ENCODE data around the gene TLL2. TPM values are rescaled to one million over a fixed set of nuclear protein-coding genes. Genes with fewer than 3 reads are reported as not detected.

The TLL2 gene
- total RNA-seq, 1 experiment from 2014 or later = 0.18 TPM

GRCh38 chr10:96358851-96359540, 154.7 kb downstream of the TLL2 start, which contains the start of gene OPALIN:
OPALIN (minus strand) TSS chr10:96359002; CDS start chr10:96358896, 106 bp downstream.
- BruUV-seq (replicated peaks) = no TSS peak
- intact Hi-C loops (cut with micrococcal nuclease) = no loop called here
- Histone ChIP-seq H3K27ac (ENCODE audit: low read length) (no peak within 1 kb of the TSS), H4K20me1 (ENCODE audit: low read length) (no peaks in the 10 kb centered on the region), H3K36me3 (ENCODE audit: low read depth, low read length) (no peaks in the 10 kb centered on the region), H3K4me1 (ENCODE audit: insufficient read depth, low read length) (no peaks in the 10 kb centered on the region), H3K79me2 (ENCODE audit: low read length) (no peaks in the 10 kb centered on the region), H3F3A (ENCODE audit: low read length, unreplicated experiment) (no peaks in the 10 kb centered on the region), H3K27me3 (ENCODE audit: low read length) (peaks cover 55% of the 10 kb centered on the region), H3K9me3 (ENCODE audit: low read length) (no peaks in the 10 kb centered on the region), H3K4me3 (ENCODE audit: low read length) (no peak within 1 kb of the TSS), H2AFZ (ENCODE audit: low read length) (no peak within 1 kb of the TSS), H3K4me2 (ENCODE audit: low read length) (no peak within 1 kb of the TSS), H3K9ac (ENCODE audit: low read length) (no peak within 1 kb of the TSS), H3K9me2 (replicated peaks; ENCODE audit: low read length) (no peaks in the 10 kb centered on the region)
- ATAC-seq (no peak), DNase-seq (no peak)
- POLR2A ChIA-PET (ENCODE audit: unreplicated experiment) = no interaction called here
- TF ChIP-seq EZH2 (IDR thresholded peaks at IDR 0.05; ENCODE audit: low read length, unreplicated experiment) (no peak), CTCF (conservative IDR thresholded peaks at IDR 0.05; ENCODE audit: low read depth, low read length) (no peak), EZH2phosphoT487 (IDR thresholded peaks at IDR 0.05; ENCODE audit: borderline replicate concordance, low read length) (no peak)
- CTCF ChIA-PET = interaction anchor here (0.6 kb wide), 1 partner anchor 27 kb away, joined by 4 read pairs; no protein-coding TSS in a partner anchor

- no peaks in the 10 kb centered on the region for H3K9me3 ChIP-seq (ENCODE audit: low read length)
These were observed 156.6 kb downstream of the TLL2 start for GRCh38 chr10:96357038-96357620.

More at GRCh38 chr10:96357038-96357620, 156.6 kb downstream of the TLL2 start:
- no peak overlapping the region for H2AFZ ChIP-seq (ENCODE audit: low read length)
- no peak overlapping the region for H3K9ac ChIP-seq (ENCODE audit: low read length)
- H3K79me2 ChIP-seq (ENCODE audit: low read length) = no peaks in the 10 kb centered on the region
- no peak overlapping the region for H3K27ac ChIP-seq (ENCODE audit: low read length)
- H3K4me2 ChIP-seq (ENCODE audit: low read length) = no peak overlapping the region
- no peak for TF ChIP-seq EZH2phosphoT487 (IDR thresholded peaks at IDR 0.05; ENCODE audit: borderline replicate concordance, low read length)
- TF ChIP-seq EZH2 (IDR thresholded peaks at IDR 0.05; ENCODE audit: low read length, unreplicated experiment) = no peak
- TF ChIP-seq CTCF (conservative IDR thresholded peaks at IDR 0.05; ENCODE audit: low read depth, low read length) = no peak
- intact Hi-C loops (cut with micrococcal nuclease) = no loop called here
- ChIA-PET POLR2A (ENCODE audit: unreplicated experiment) (no interaction called here), CTCF (no interaction called here)
- no peaks in the 10 kb centered on the region for H4K20me1 ChIP-seq (ENCODE audit: low read length)
- no peaks in the 10 kb centered on the region for H3K9me2 ChIP-seq (replicated peaks; ENCODE audit: low read length)
- no peak overlapping the region for H3K4me3 ChIP-seq (ENCODE audit: low read length)
- H3F3A ChIP-seq (ENCODE audit: low read length, unreplicated experiment) = no peaks in the 10 kb centered on the region
- no peaks in the 10 kb centered on the region for H3K4me1 ChIP-seq (ENCODE audit: insufficient read depth, low read length)
- no peaks in the 10 kb centered on the region for H3K36me3 ChIP-seq (ENCODE audit: low read depth, low read length)
- ATAC-seq (no peak), DNase-seq (no peak)
- peaks cover 55% of the 10 kb centered on the region for H3K27me3 ChIP-seq (ENCODE audit: low read length)
- BruUV-seq (replicated peaks) = no TSS peak
